ENCODE data around the gene EXOC6B. TPM values are rescaled to one million over a fixed set of nuclear protein-coding genes. Genes with fewer than 3 reads are reported as not detected.

The EXOC6B gene
- total and polyA plus RNA-seq, 8 donors = 2.4 to 19.2 (median 11.3) TPM

DNA sequence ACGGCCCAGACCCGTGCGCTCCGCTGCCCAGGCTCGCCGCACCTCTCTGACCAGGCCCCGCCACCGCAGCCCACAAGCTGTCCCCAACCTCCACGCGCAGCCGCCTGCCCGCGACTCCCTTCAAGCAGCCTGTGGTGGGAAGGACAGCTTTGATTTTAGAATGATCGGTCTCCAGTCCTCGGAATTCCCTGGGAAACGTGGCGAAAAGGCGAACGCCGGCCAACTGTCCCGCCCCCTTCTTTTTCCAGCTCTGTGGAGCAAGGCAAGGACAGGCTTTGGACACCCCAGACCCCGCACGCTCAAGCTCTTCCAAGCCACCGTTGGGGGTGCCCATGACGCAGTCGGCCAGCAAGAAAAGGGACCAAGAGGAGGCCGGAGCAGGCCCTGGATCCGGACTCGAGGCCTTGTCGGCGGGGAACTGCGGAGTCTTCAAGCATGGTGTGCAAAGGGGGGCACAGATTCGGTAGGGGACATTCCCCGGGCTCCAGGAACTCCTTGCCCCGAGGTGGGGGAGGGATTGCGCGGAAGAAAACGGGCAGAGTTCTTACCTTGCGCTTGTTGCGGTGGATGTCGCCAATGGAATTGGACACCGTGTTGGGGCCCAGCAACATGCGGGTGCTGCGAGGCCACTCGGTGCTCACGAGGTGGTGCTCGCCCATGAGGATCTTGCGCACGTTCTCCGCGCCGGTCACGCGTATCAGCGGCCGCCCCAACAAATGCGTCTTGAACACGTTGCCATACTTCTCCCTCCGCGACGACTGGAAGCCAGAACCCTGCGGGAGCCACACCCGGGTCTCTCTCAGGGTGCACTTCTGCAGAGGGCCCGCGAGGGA lies 682.2 kb downstream of the EXOC6B start:
- DNase-seq (peak in 2 of 6 donors; percentile 63 to 64), FAIRE-seq (no peak), ATAC-seq (peak in 3 of 4 donors; percentile 2 to 21 (median 4))
- Histone ChIP-seq H3K27ac (no peak overlapping the region), H3K36me3 (no peaks in the 10 kb centered on the region), H3K27me3 (peaks cover 0 to 26% (median 2%) of the 10 kb centered on the region in 4 donors), H3K9me3 (no peaks in the 10 kb centered on the region), H3K4me3 (peak overlapping the region in 1 of 4 donors; percentile 43), H3K4me1 (peaks cover 8 to 19% (median 12%) of the 10 kb centered on the region in 3 donors)
- TF ChIP-seq, protein P1, sequence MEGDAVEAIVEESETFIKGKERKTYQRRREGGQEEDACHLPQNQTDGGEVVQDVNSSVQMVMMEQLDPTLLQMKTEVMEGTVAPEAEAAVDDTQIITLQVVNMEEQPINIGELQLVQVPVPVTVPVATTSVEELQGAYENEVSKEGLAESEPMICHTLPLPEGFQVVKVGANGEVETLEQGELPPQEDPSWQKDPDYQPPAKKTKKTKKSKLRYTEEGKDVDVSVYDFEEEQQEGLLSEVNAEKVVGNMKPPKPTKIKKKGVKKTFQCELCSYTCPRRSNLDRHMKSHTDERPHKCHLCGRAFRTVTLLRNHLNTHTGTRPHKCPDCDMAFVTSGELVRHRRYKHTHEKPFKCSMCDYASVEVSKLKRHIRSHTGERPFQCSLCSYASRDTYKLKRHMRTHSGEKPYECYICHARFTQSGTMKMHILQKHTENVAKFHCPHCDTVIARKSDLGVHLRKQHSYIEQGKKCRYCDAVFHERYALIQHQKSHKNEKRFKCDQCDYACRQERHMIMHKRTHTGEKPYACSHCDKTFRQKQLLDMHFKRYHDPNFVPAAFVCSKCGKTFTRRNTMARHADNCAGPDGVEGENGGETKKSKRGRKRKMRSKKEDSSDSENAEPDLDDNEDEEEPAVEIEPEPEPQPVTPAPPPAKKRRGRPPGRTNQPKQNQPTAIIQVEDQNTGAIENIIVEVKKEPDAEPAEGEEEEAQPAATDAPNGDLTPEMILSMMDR (IDR thresholded peaks at IDR 0.05) = no peak
- intact Hi-C loops (cut with DNase I) = loop anchor here in 2 of 3 donors (10.0 kb wide), 2 partner anchors 219 to 599 kb away; no protein-coding TSS in a partner anchor
- WGBS, 2 donors = 21 to 22% methylated on average over 63 to 65 of the region's 65 CpGs

DNA sequence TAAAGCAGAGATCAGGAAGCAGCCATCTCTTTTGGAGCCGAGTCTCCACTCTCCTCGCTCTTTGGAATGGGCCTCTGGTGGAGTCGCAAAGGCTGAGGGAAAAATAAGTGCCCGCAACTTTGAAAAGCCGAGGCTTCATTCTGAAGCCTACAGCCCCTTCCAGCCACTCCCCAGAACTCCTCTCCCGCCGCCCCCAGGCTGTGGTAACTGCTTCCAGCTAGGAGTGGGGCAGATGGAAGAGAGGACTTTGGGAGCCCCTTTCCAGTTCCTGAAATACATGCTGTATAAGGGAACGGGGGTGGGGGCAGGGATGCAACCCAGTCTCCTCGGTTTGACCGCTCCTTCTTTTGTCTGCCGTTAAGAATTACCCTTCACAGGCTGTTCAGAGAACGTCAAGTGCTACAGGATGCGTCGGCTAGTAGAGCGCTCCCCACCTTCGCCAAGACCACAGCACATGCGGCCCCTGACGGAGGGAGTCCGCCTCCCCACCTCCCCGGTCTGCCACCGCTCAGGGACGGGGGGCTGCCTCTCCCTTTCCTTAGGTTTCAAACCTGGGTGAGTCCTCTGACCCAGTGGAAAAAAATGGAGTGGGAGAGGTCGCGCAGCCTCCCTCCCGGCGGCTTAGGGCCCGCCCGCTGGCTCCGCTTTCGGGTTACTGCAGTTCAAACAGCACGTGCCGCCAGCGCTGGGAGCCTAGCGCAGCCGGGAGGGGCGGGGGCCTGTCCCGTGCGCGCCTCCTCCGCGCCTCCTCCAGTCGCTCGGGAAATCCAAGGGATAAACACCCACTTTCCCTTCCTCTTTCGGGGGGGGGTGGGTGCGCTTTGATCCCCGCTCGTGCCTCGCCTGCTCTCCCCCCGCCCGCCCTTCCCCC lies 683.0 kb downstream of the EXOC6B start:
- Histone ChIP-seq H3K27ac (no peak overlapping the region), H3K4me1 (peaks cover 8 to 14% (median 8%) of the 10 kb centered on the region in 3 donors), H3K36me3 (no peaks in the 10 kb centered on the region), H3K27me3 (peaks cover 0 to 26% (median 2%) of the 10 kb centered on the region in 4 donors), H3K9me3 (no peaks in the 10 kb centered on the region), H3K4me3 (peak overlapping the region in 1 of 4 donors; percentile 29)
- intact Hi-C loops (cut with DNase I) = loop anchor here in 2 of 3 donors (10.0 kb wide), 2 partner anchors 218 to 598 kb away; no protein-coding TSS in a partner anchor
- ATAC-seq (peak in 3 of 4 donors; percentile 58 to 71 (median 61)), FAIRE-seq (no peak), DNase-seq (peak in 3 of 6 donors; percentile 30 to 66 (median 63))
- TF ChIP-seq, protein P1 (IDR thresholded peaks at IDR 0.05) = no peak
- WGBS, 2 donors = 30 to 40% methylated on average over 35 to 50 of the region's 50 CpGs

DNA sequence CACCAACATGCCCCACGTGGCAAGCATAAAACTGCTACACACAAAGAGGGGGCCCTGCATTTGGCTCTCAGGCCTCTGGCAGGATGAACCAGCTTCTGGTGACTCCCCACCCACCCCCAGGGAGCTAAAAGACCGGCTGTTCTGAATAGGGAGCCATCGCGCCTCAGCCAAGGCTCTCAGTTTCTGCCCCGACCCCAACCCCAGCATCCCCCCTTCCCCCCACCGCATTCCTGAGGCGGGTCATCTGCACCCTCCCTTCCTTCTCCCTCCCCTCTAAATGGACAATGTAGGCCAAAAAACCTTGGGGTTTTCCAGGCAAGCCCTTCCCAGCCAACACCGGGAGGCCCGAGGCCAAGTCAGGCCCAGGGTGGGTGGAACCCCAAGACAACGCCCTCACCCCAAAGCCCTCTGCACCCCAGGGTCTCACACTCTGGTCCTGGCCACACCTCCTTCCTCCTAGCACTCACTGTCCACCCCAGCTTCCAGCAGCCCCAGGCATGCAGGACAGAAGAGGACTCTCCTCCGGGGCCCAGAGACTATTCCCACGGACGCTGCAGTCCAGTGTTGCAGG lies 683.9 kb downstream of the EXOC6B start:
- FAIRE-seq = no peak
- Histone ChIP-seq H3K27me3 (peaks cover 0 to 19% (median 2%) of the 10 kb centered on the region in 4 donors), H3K4me1 (peaks cover 0 to 10% (median 8%) of the 10 kb centered on the region in 3 donors)

DNA sequence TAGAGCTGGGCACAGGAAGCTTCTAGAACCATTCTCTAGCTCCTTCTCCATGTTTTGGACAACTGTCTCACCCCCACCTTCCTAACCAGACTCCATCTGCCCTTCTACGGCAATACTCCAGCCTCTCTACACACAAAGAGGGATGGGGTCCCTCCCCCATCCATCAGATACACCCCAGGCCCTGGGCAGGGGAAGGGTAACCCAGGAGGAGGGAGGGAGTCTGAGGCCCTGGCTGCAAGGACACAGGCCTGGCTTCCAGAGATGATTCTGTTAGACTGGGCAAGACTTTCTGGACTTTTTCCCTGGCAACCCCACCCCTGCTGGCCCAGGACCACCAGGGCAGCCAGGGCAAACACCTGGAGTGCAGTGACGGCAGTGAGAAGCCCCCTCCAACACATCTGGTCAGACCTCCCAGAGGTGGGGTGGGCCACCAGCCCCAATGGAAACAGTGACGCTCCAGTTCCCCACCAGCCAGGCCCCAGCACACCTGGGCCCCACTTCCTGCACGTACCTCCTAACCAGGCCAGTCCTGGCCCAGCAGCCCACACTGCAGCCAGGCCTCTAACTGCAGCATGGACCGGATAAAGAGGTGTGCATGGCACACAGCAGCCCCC lies 684.7 kb downstream of the EXOC6B start:
- Histone ChIP-seq H3K9me3 (no peaks in the 10 kb centered on the region), H3K27me3 (peaks cover 0 to 10% (median 0%) of the 10 kb centered on the region in 4 donors), H3K4me1 (peaks cover 0 to 10% (median 8%) of the 10 kb centered on the region in 3 donors), H3K4me3 (no peak overlapping the region), H3K36me3 (no peaks in the 10 kb centered on the region), H3K27ac (no peak overlapping the region)
- intact Hi-C loops (cut with DNase I) = loop anchor here in 2 of 3 donors (10.0 kb wide), 2 partner anchors 216 to 596 kb away; no protein-coding TSS in a partner anchor
- 89 to 91% methylated on average over 5 of the region's 5 CpGs for WGBS, 2 donors
- ATAC-seq = no peak
- FAIRE-seq = no peak
- DNase-seq = peak in 1 of 6 donors; percentile 55
- TF ChIP-seq, protein P1 (IDR thresholded peaks at IDR 0.05) = no peak

More for the DNA sequence above, 683.9 kb downstream of the EXOC6B start:
- Histone ChIP-seq H3K4me3 (no peak overlapping the region), H3K9me3 (no peaks in the 10 kb centered on the region), H3K27ac (no peak overlapping the region), H3K36me3 (no peaks in the 10 kb centered on the region)
- DNase-seq (peak in 2 of 6 donors; percentile 31 to 36), ATAC-seq (no peak)
- TF ChIP-seq, protein P1 (IDR thresholded peaks at IDR 0.05) = no peak
- 87% methylated on average over 13 of the region's 13 CpGs for WGBS, 2 donors
- intact Hi-C loops (cut with DNase I) = loop anchor here in 2 of 3 donors (10.0 kb wide), 2 partner anchors 217 to 597 kb away; no protein-coding TSS in a partner anchor

All from pancreas (tissue), 10 donors.